Karpas-422 (cell line): ENCODE measurements around the gene DBH. TPM values are rescaled to one million over a fixed set of nuclear protein-coding genes. Genes with fewer than 3 reads are reported as not detected.

Experiments used
- DNase-seq: peaks from one replicate; pipeline ENCODE4 v3.0.0-alpha.2; 2015
- H2AFZ ChIP-seq: fragments of 200-600 bp; sonication (generic); 2 replicates; pipeline ENCODE4 v1.6.1; 2014; ENCODE audit warnings: antibody characterized with exemption, low read length, mixed read lengths
- H3K27ac ChIP-seq: fragments of 200-600 bp; sonication (generic); 2 replicates; pipeline ENCODE4 v1.5.1; 2014; ENCODE audit warnings: mild to moderate bottlenecking, low read length, moderate library complexity
- H3K27me3 ChIP-seq: fragments of 200-600 bp; sonication (generic); 2 replicates; pipeline ENCODE4 v1.6.1; 2014; ENCODE audit warnings: low read length, mixed read lengths
- H3K36me3 ChIP-seq: fragments of 200-600 bp; sonication (generic); 2 replicates; pipeline ENCODE4 v1.6.1; 2014; ENCODE audit warnings: low read length, mixed read lengths; ENCODE audit not compliant: insufficient read depth
- H3K4me1 ChIP-seq: fragments of 200-600 bp; sonication (generic); 2 replicates; pipeline ENCODE4 v1.6.1; 2014; ENCODE audit warnings: mild to moderate bottlenecking, low read length, mixed read lengths
- H3K4me2 ChIP-seq: fragments of 200-600 bp; sonication (generic); 2 replicates; pipeline ENCODE4 v1.6.1; 2014; ENCODE audit warnings: low read length, low read depth, mild to moderate bottlenecking; ENCODE audit not compliant: poor library complexity, severe bottlenecking
- H3K4me3 ChIP-seq: fragments of 200-600 bp; sonication (generic); 2 replicates; pipeline ENCODE4 v1.5.1; 2014; ENCODE audit warnings: mild to moderate bottlenecking, antibody characterized with exemption, low read length, mixed read lengths
- H3K79me2 ChIP-seq: fragments of 200-600 bp; sonication (generic); 2 replicates; pipeline ENCODE4 v1.6.1; 2014; ENCODE audit warnings: mild to moderate bottlenecking, low read length, mixed read lengths
- H3K9ac ChIP-seq: fragments of 200-600 bp; sonication (generic); 2 replicates; pipeline ENCODE4 v1.6.0; 2014; ENCODE audit warnings: low read length
- H3K9me2 ChIP-seq: fragments of 200-600 bp; sonication (generic), shearing (Covaris generic); replicated peaks from 2 replicates; pipeline ENCODE4 v1.6.0; 2014; ENCODE audit warnings: mild to moderate bottlenecking, low read length, moderate library complexity; ENCODE audit not compliant: insufficient read depth
- H3K9me3 ChIP-seq: fragments of 300-700, 200-600 bp; sonication (generic); 2 replicates; pipeline ENCODE4 v1.6.1; 2014; ENCODE audit warnings: low read length, mixed read lengths
- H4K20me1 ChIP-seq: fragments of 200-600 bp; sonication (generic); 2 replicates; pipeline ENCODE4 v1.6.1; 2014; ENCODE audit warnings: mild to moderate bottlenecking, antibody characterized with exemption, low read length, low read depth; ENCODE audit not compliant: insufficient read depth
- total RNA-seq: library from RNA; depleted of rRNA; stranded (reverse); fragments of >200 nt; shearing (Covaris generic); gene quantifications from 2 replicates; pipeline ENCODE4 v1.2.3, GENCODE V29; 2014; ENCODE audit warnings: low replicate concordance

The DBH gene
- total RNA-seq, 1 experiment from 2014 or later, result not detected

DNA sequence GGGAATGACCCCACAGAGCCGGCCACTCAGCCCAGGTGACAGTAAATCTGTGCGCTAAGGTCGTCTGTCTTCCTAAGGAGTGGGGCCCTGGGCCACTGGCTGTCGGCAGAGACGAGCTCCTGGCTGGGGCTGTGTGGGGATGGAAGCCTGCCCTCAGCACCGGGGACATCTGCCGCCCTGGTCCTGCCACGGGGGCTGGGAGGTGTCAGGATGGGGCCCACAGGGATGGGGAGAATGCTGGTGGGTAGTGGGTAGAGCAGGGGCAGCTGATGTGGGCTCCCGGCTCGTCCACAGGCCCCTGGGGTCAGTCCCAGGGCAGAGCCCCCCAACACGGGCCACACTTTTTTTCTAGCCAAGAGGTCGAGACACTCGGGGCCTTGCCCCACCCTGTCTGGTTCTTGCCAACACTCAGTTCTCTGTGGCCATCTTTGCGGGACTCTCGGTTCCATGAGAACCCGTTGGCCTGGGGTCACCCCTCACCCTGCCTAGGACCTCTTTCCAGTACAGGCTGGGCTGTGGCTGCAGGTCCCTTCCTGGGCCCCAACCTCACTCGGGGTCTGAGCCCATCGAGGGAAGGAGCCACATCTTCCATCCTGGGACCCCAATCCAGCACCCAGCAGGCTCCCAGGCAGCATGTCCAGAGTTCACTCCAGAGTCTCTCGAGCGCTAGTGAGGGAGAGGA lies 45.0 kb downstream of the DBH start:
- Histone ChIP-seq H3K9me2 (no peaks in the 10 kb centered on the region), H3K9ac (no peak overlapping the region), H3K9me3 (no peaks in the 10 kb centered on the region), H3K4me2 (no peak overlapping the region), H2AFZ (no peak overlapping the region), H3K79me2 (no peaks in the 10 kb centered on the region), H3K4me3 (no peak overlapping the region), H3K4me1 (no peaks in the 10 kb centered on the region), H4K20me1 (no peaks in the 10 kb centered on the region), H3K36me3 (no peaks in the 10 kb centered on the region), H3K27me3 (no peaks in the 10 kb centered on the region), H3K27ac (no peak overlapping the region)
- DNase-seq, result no peak

DNA sequence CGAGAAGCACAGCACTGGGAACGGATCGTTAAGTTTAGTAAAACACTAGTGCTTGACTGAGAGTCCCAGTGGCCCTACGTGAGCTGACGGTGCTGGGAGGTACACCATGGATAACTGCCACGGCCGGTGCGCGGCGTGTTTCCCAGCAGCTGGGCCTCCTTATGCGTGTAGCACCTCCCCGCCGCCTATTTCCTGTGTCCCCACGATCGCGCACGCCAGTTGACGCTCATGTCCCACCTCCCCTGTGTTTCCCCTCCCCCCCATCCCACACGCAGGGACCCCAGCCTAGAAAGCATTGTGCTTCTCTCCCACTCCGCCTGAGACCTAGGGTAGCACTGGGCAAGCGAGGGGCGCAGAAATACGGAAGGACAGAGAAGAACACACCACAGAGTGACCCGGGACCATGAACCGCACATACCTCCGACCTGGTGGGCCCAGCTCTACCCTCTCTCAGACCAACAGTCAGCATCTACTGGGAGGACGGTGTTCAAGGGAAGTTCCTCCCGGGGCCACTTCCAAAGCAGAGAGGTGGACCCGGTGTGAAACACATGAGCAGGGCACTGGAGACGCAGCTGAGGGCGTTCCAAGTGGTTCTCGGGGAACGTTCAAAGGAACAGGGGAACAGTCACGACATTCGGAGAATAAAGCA lies 45.6 kb downstream of the DBH start:
- H3K36me3 ChIP-seq, result no peaks in the 10 kb centered on the region
- H3K4me2 ChIP-seq, result no peak overlapping the region
- no peaks in the 10 kb centered on the region for H3K4me1 ChIP-seq
- no peak overlapping the region for H3K9ac ChIP-seq
- H4K20me1 ChIP-seq, result no peaks in the 10 kb centered on the region
- no peak overlapping the region for H3K4me3 ChIP-seq
- H3K9me3 ChIP-seq, result no peaks in the 10 kb centered on the region
- no peak overlapping the region for H3K27ac ChIP-seq
- no peaks in the 10 kb centered on the region for H3K9me2 ChIP-seq
- H3K79me2 ChIP-seq, result no peaks in the 10 kb centered on the region
- H2AFZ ChIP-seq, result no peak overlapping the region
- no peak for DNase-seq
- no peaks in the 10 kb centered on the region for H3K27me3 ChIP-seq

DNA sequence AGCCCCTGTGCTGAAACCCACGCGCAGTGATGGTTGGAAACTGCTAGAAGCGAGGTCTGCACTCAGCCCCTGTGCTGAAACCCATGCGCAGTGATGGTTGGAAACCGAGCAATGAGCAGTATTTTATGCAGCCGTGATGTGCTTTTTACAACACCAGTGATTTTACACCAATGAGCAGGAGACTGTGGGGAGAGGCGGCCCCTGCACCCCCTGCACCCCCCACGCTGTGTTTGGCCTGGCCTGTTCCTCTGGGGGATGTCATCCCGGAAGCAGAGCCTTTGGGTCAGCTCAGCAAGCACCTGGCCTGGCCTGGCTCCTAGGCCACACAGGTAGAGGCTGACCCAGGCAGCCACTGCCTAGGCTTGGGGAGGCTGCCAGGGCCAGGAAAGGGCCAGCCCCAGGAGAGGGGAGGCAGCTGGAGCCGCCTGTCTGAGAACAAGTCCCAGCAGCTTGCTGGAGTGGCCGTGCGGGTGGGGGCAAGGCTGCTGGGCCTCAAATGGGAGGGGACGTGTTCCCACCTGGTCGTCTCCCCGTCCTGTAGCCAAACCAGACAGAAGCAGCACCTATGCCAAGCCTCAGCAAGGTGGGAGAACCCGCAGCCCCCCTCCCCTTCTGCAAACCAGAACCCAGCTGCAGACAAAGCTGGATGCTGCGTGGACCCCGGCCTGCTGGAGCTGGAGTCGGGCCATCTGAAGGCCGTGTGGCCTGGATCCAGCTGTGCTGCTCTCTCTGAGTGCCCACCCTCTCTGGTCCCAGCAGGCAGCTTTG lies 46.8 kb downstream of the DBH start:
- H2AFZ ChIP-seq, result no peak overlapping the region
- H3K4me1 ChIP-seq, result no peaks in the 10 kb centered on the region
- no peaks in the 10 kb centered on the region for H4K20me1 ChIP-seq
- no peak for DNase-seq
- H3K9ac ChIP-seq, result no peak overlapping the region
- H3K36me3 ChIP-seq, result no peaks in the 10 kb centered on the region
- no peaks in the 10 kb centered on the region for H3K9me3 ChIP-seq
- H3K4me3 ChIP-seq, result no peak overlapping the region
- H3K27ac ChIP-seq, result no peak overlapping the region
- H3K9me2 ChIP-seq, result no peaks in the 10 kb centered on the region
- no peaks in the 10 kb centered on the region for H3K27me3 ChIP-seq
- H3K4me2 ChIP-seq, result no peak overlapping the region
- no peaks in the 10 kb centered on the region for H3K79me2 ChIP-seq

DNA sequence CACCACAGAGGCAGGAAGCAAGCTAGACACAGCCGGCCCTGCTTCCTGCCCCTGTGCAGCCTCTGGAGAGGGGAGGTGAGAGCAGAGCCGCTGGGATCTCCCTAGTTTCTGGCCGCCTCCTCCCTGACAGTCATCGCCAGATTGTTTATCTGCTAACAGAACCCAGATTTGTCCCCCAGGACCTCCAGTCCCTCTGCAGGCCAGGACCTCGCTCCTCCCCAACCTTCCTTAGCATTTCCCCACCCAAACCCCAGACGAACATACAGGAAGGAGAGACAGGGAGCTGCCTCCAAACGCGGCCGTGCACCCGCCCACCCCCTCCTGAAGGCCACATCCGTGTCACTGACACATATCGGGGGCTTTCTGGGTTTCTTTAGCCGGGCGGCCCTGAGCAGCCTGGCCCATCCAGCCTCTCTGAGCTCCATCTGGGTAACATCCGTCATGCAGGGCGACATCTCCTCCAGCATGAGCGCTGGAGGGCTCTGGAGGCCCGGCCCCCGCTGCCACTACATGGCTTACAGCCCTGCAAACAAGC lies 47.5 kb downstream of the DBH start:
- Histone ChIP-seq H3K4me1 (no peaks in the 10 kb centered on the region), H3K4me2 (no peak overlapping the region), H3K36me3 (no peaks in the 10 kb centered on the region), H4K20me1 (no peaks in the 10 kb centered on the region), H3K27me3 (no peaks in the 10 kb centered on the region), H3K4me3 (no peak overlapping the region), H3K27ac (no peak overlapping the region), H3K9ac (no peak overlapping the region), H3K9me2 (no peaks in the 10 kb centered on the region), H3K9me3 (no peaks in the 10 kb centered on the region), H3K79me2 (no peaks in the 10 kb centered on the region), H2AFZ (no peak overlapping the region)
- no peak for DNase-seq

DNA sequence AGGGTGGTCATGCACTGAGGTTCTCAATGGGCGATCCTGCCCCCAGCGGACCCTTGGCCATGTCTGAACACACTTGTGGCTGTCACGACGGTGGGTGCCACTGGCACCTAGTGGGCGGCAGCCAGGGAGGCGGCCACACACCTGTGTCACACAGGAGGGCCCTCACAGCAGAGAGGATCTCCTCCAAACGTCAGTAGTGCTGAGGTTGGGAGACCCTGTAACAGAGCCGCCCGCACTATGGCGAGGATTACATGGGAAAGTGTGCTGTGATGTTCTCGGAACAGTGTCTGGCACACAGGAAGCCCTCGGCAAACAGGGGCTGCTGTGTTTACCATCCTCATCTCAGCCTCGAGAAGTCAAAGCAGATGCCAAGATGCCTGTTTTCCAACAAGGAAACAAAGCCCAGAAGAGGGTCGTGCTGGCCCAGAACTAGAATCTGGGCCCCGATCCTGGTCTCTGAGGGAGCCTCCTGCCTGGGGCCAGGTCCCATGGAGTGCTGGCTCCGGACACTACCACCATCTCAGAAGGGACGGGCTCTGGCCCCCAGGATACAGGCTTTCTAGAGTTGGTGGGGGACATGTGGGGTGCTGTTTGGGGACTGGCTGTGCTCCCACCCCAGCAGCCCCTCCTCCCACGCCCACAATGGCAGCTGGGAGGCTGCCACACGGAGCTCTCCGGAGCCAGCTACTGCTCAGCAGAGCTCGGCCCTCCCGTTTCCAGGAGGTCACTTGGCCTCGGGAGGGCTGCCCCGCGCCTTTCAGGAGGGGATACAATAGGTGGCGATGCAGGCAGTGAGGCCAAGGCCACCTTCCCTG lies 48.2 kb downstream of the DBH start:
- H3K4me3 ChIP-seq, result no peak overlapping the region
- H3K9me2 ChIP-seq, result no peaks in the 10 kb centered on the region
- H3K9ac ChIP-seq, result no peak overlapping the region
- DNase-seq, result no peak
- no peak overlapping the region for H2AFZ ChIP-seq
- no peaks in the 10 kb centered on the region for H3K36me3 ChIP-seq
- no peaks in the 10 kb centered on the region for H3K9me3 ChIP-seq
- no peaks in the 10 kb centered on the region for H4K20me1 ChIP-seq
- no peak overlapping the region for H3K27ac ChIP-seq
- no peaks in the 10 kb centered on the region for H3K79me2 ChIP-seq
- no peaks in the 10 kb centered on the region for H3K27me3 ChIP-seq
- no peak overlapping the region for H3K4me2 ChIP-seq
- no peaks in the 10 kb centered on the region for H3K4me1 ChIP-seq

DNA sequence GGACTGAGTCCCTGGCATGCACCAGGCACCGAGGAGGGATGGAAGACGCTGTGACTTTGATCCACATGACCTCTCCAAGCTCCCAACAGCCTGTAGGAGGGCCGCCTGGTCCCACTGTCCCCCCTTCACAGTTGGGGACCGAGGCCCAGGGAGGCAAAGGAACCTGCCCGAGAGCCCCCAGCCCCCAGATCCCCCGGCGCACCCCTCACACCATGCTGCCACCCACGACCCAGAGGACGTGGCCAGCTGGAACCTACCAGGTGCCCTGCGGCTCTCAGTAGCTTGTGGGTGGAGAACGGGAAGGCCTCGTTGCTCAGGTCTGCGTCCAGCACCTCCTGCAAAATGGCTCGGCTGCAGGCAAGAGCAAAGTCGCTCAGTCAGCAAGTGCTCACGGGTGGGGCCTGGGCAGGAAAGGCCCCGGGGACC lies 48.8 kb downstream of the DBH start:
- H3K9me3 ChIP-seq, result no peaks in the 10 kb centered on the region
- no peaks in the 10 kb centered on the region for H3K79me2 ChIP-seq
- no peak overlapping the region for H3K4me2 ChIP-seq
- no peak overlapping the region for H2AFZ ChIP-seq
- no peaks in the 10 kb centered on the region for H3K27me3 ChIP-seq
- no peaks in the 10 kb centered on the region for H3K4me1 ChIP-seq
- H3K9me2 ChIP-seq, result no peaks in the 10 kb centered on the region
- no peak for DNase-seq
- H3K9ac ChIP-seq, result no peak overlapping the region
- no peak overlapping the region for H3K4me3 ChIP-seq
- no peaks in the 10 kb centered on the region for H4K20me1 ChIP-seq
- H3K36me3 ChIP-seq, result no peaks in the 10 kb centered on the region
- no peak overlapping the region for H3K27ac ChIP-seq

DNA sequence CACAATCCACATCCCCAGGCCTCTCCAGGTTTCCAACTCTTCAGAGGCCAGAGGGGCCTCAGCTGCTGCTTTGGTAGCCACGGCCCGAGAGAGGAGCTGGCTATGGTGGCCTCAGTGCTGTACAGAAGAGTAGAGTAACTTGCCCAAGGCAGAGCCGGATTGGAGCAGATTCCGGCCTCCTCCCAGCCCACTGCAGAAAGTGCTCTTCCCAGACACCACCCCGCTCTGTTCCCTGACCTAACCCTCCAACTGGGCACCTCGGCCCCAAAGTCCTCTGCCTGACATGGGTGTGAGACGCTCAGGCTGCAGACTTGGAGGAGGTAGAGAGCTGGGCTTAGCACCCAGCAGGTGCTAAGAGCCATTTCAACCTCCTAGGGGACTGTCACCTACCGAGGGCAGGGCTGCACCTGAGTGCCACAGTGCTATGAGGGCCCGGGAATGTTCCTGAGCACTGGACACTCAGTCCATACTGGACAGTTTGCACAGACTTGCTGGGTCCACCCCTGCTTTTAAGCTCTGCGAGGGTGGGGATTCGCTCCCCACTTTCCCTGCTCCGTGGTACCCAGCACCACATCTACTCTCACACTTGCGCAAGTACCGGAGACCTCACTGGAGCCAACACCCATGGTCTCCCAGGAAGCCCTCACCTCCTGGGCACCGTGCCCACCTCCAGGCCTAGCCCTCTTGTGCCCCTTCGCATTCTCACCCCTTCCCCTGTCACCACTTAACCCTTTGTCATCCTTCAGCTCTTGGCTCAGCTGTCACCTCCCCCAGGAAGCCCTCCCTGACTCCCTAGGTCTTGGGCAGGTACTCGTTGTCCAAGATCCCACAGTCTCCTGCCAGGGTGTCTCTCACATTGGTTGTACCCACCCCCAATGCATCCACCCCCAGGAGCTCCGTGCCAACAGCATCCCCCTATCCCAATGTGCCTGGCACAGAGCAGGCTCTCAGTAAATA lies 49.8 kb downstream of the DBH start:
- no peak overlapping the region for H3K27ac ChIP-seq
- no peaks in the 10 kb centered on the region for H3K79me2 ChIP-seq
- no peaks in the 10 kb centered on the region for H3K27me3 ChIP-seq
- no peaks in the 10 kb centered on the region for H3K4me1 ChIP-seq
- H3K9me2 ChIP-seq, result no peaks in the 10 kb centered on the region
- H3K4me2 ChIP-seq, result no peak overlapping the region
- H3K9me3 ChIP-seq, result no peaks in the 10 kb centered on the region
- no peak overlapping the region for H3K4me3 ChIP-seq
- no peaks in the 10 kb centered on the region for H4K20me1 ChIP-seq
- H3K9ac ChIP-seq, result no peak overlapping the region
- no peaks in the 10 kb centered on the region for H3K36me3 ChIP-seq
- DNase-seq, result no peak
- H2AFZ ChIP-seq, result no peak overlapping the region
